ENCODE measurements around the gene AP4S1.
"Not testable (repeated sequence)": the region's sequence is repeated elsewhere in the genome, so short reads cannot be mapped to it uniquely, and the experiment has no call there.

AP4S1 gene

GRCh38 chr14:31004007-31004406, 21.4 kb upstream of the AP4S1 start:
- not testable (repeated sequence) for H3K9me3 ChIP-seq (ENCODE audit: control extremely low read depth in 1 of 5, control insufficient read depth in 4 of 5, insufficient read depth in 2 of 5, low read depth in 1 of 5, low read length in 4 of 5); H3K4me1 ChIP-seq (ENCODE audit: control extremely low read depth in 1 of 4, control insufficient read depth in 4 of 4, insufficient read depth in 4 of 4, low read length in 3 of 4); DNase-seq; H3K4me3 ChIP-seq (ENCODE audit: control insufficient read depth in 1 of 7, extremely low read depth in 1 of 7, insufficient read depth in 4 of 7, low read depth in 2 of 7, low read length in 6 of 7); H3K27ac ChIP-seq (ENCODE audit: insufficient read depth in 1 of 2, low read depth in 1 of 2, low read length in 2 of 2, poor library complexity in 1 of 2, severe bottlenecking in 2 of 2); H3K27me3 ChIP-seq (replicated peaks in 2 of 5; ENCODE audit: control insufficient read depth in 4 of 5, insufficient read depth in 5 of 5, low read length in 4 of 5)
- CTCF ChIA-PET: interaction anchor here (1.3 kb wide), 1 partner anchor 18 kb away, joined by 4 read pairs; no protein-coding TSS in a partner anchor
- POLR2A ChIA-PET: interaction anchor here (0.6 kb wide), 1 partner anchor 30 kb away, joined by 5 read pairs; no protein-coding TSS in a partner anchor
- WGBS (ENCODE audit: insufficient coverage): 98% methylated on average over 4 of the region's 6 CpGs
- peaks cover 3 to 19% (median 10%) of the 10 kb centered on the region in 4 experiments for H3K36me3 ChIP-seq (ENCODE audit: control insufficient read depth in 4 of 4, insufficient read depth in 4 of 4, low read length in 3 of 4)

GRCh38 chr14:31006703-31007102, 18.7 kb upstream of the AP4S1 start:
- H3K4me3 ChIP-seq (ENCODE audit: control insufficient read depth in 1 of 7, extremely low read depth in 1 of 7, insufficient read depth in 4 of 7, low read depth in 2 of 7, low read length in 6 of 7): no peak overlapping the region
- H3K27me3 ChIP-seq (replicated peaks in 2 of 5; ENCODE audit: control insufficient read depth in 4 of 5, insufficient read depth in 5 of 5, low read length in 4 of 5): no peaks in the 10 kb centered on the region
- no peaks in the 10 kb centered on the region for H3K9me3 ChIP-seq (ENCODE audit: control extremely low read depth in 1 of 5, control insufficient read depth in 4 of 5, insufficient read depth in 2 of 5, low read depth in 1 of 5, low read length in 4 of 5)
- DNase-seq: no peak
- no peak overlapping the region for H3K27ac ChIP-seq (ENCODE audit: insufficient read depth in 1 of 2, low read depth in 1 of 2, low read length in 2 of 2, poor library complexity in 1 of 2, severe bottlenecking in 2 of 2)
- no CpG with 5 or more reads among the region's 1 CpG for WGBS (ENCODE audit: insufficient coverage)
- ChIA-PET CTCF (no interaction called here), POLR2A (no interaction called here)
- peaks cover 2 to 21% (median 7%) of the 10 kb centered on the region in 4 experiments for H3K36me3 ChIP-seq (ENCODE audit: control insufficient read depth in 4 of 4, insufficient read depth in 4 of 4, low read length in 3 of 4)
- H3K4me1 ChIP-seq (ENCODE audit: control extremely low read depth in 1 of 4, control insufficient read depth in 4 of 4, insufficient read depth in 4 of 4, low read length in 3 of 4): no peaks in the 10 kb centered on the region

GRCh38 chr14:31009836-31010574, 15.4 kb upstream of the AP4S1 start:
- Histone ChIP-seq H3K36me3 (ENCODE audit: control insufficient read depth in 4 of 4, insufficient read depth in 4 of 4, low read length in 3 of 4) (peaks cover 2 to 23% (median 10%) of the 10 kb centered on the region in 4 experiments), H3K9me3 (ENCODE audit: control extremely low read depth in 1 of 5, control insufficient read depth in 4 of 5, insufficient read depth in 2 of 5, low read depth in 1 of 5, low read length in 4 of 5) (no peaks in the 10 kb centered on the region), H3K27ac (ENCODE audit: insufficient read depth in 1 of 2, low read depth in 1 of 2, low read length in 2 of 2, poor library complexity in 1 of 2, severe bottlenecking in 2 of 2) (no peak overlapping the region), H3K4me1 (ENCODE audit: control extremely low read depth in 1 of 4, control insufficient read depth in 4 of 4, insufficient read depth in 4 of 4, low read length in 3 of 4) (no peaks in the 10 kb centered on the region), H3K4me3 (ENCODE audit: control insufficient read depth in 1 of 7, extremely low read depth in 1 of 7, insufficient read depth in 4 of 7, low read depth in 2 of 7, low read length in 6 of 7) (no peak overlapping the region), H3K27me3 (replicated peaks in 2 of 5; ENCODE audit: control insufficient read depth in 4 of 5, insufficient read depth in 5 of 5, low read length in 4 of 5) (no peaks in the 10 kb centered on the region)
- ChIA-PET CTCF (interaction anchor here (1.0 kb wide), 1 partner anchor 29 kb away, joined by 3 read pairs; no protein-coding TSS in a partner anchor), POLR2A (interaction anchor here (0.6 kb wide), 1 partner anchor 33 kb away, joined by 6 read pairs; no protein-coding TSS in a partner anchor)
- no CpG with 5 or more reads among the region's 3 CpGs for WGBS (ENCODE audit: insufficient coverage)
- no peak for DNase-seq

GRCh38 chr14:31010935-31011334, 14.5 kb upstream of the AP4S1 start:
- H3K9me3 ChIP-seq (ENCODE audit: control extremely low read depth in 1 of 5, control insufficient read depth in 4 of 5, insufficient read depth in 2 of 5, low read depth in 1 of 5, low read length in 4 of 5): no peaks in the 10 kb centered on the region
- ChIA-PET POLR2A (no interaction called here), CTCF (no interaction called here)
- H3K36me3 ChIP-seq (ENCODE audit: control insufficient read depth in 4 of 4, insufficient read depth in 4 of 4, low read length in 3 of 4): peaks cover 0 to 23% (median 8%) of the 10 kb centered on the region in 4 experiments
- DNase-seq: no peak
- no peak overlapping the region for H3K27ac ChIP-seq (ENCODE audit: insufficient read depth in 1 of 2, low read depth in 1 of 2, low read length in 2 of 2, poor library complexity in 1 of 2, severe bottlenecking in 2 of 2)
- H3K4me1 ChIP-seq (ENCODE audit: control extremely low read depth in 1 of 4, control insufficient read depth in 4 of 4, insufficient read depth in 4 of 4, low read length in 3 of 4): no peaks in the 10 kb centered on the region
- no peaks in the 10 kb centered on the region for H3K27me3 ChIP-seq (replicated peaks in 2 of 5; ENCODE audit: control insufficient read depth in 4 of 5, insufficient read depth in 5 of 5, low read length in 4 of 5)
- H3K4me3 ChIP-seq (ENCODE audit: control insufficient read depth in 1 of 7, extremely low read depth in 1 of 7, insufficient read depth in 4 of 7, low read depth in 2 of 7, low read length in 6 of 7): no peak overlapping the region
- WGBS (ENCODE audit: insufficient coverage): 80% methylated on average over 2 of the region's 3 CpGs

GRCh38 chr14:31013841-31014240, 11.6 kb upstream of the AP4S1 start:
- WGBS (ENCODE audit: insufficient coverage): 100% methylated on average over 4 of the region's 4 CpGs
- POLR2A ChIA-PET: no interaction called here
- CTCF ChIA-PET: interaction anchor here (1.4 kb wide), 1 partner anchor 13 kb away, joined by 3 read pairs; the partner anchor contains the start of gene STRN3
- H3K27ac ChIP-seq (ENCODE audit: insufficient read depth in 1 of 2, low read depth in 1 of 2, low read length in 2 of 2, poor library complexity in 1 of 2, severe bottlenecking in 2 of 2): no peak overlapping the region
- H3K4me1 ChIP-seq (ENCODE audit: control extremely low read depth in 1 of 4, control insufficient read depth in 4 of 4, insufficient read depth in 4 of 4, low read length in 3 of 4): no peaks in the 10 kb centered on the region
- no peaks in the 10 kb centered on the region for H3K9me3 ChIP-seq (ENCODE audit: control extremely low read depth in 1 of 5, control insufficient read depth in 4 of 5, insufficient read depth in 2 of 5, low read depth in 1 of 5, low read length in 4 of 5)
- H3K36me3 ChIP-seq (ENCODE audit: control insufficient read depth in 4 of 4, insufficient read depth in 4 of 4, low read length in 3 of 4): peaks cover 0 to 17% (median 9%) of the 10 kb centered on the region in 4 experiments
- H3K27me3 ChIP-seq (replicated peaks in 2 of 5; ENCODE audit: control insufficient read depth in 4 of 5, insufficient read depth in 5 of 5, low read length in 4 of 5): no peaks in the 10 kb centered on the region
- no peak overlapping the region for H3K4me3 ChIP-seq (ENCODE audit: control insufficient read depth in 1 of 7, extremely low read depth in 1 of 7, insufficient read depth in 4 of 7, low read depth in 2 of 7, low read length in 6 of 7)
- DNase-seq: no peak

- peak in 2 of 3 donors; percentile 15 to 30 for DNase-seq
- H3K4me3 ChIP-seq (ENCODE audit: control insufficient read depth in 1 of 7, extremely low read depth in 1 of 7, insufficient read depth in 4 of 7, low read depth in 2 of 7, low read length in 6 of 7): no peak overlapping the region
- no peak overlapping the region for H3K27ac ChIP-seq (ENCODE audit: insufficient read depth in 1 of 2, low read depth in 1 of 2, low read length in 2 of 2, poor library complexity in 1 of 2, severe bottlenecking in 2 of 2)
- peaks cover 0 to under 1% (median 0%) of the 10 kb centered on the region in 4 experiments for H3K4me1 ChIP-seq (ENCODE audit: control extremely low read depth in 1 of 4, control insufficient read depth in 4 of 4, insufficient read depth in 4 of 4, low read length in 3 of 4)
- POLR2A ChIA-PET: no interaction called here
- no peaks in the 10 kb centered on the region for H3K27me3 ChIP-seq (replicated peaks in 2 of 5; ENCODE audit: control insufficient read depth in 4 of 5, insufficient read depth in 5 of 5, low read length in 4 of 5)
- H3K36me3 ChIP-seq (ENCODE audit: control insufficient read depth in 4 of 4, insufficient read depth in 4 of 4, low read length in 3 of 4): peaks cover 4 to 25% (median 11%) of the 10 kb centered on the region in 4 experiments
- WGBS (ENCODE audit: insufficient coverage): 98% methylated on average over 6 of the region's 6 CpGs
- CTCF ChIA-PET: interaction anchor here (1.0 kb wide), 1 partner anchor 9 kb away, joined by 3 read pairs; no protein-coding TSS in a partner anchor
- no peaks in the 10 kb centered on the region for H3K9me3 ChIP-seq (ENCODE audit: control extremely low read depth in 1 of 5, control insufficient read depth in 4 of 5, insufficient read depth in 2 of 5, low read depth in 1 of 5, low read length in 4 of 5)
Observed at GRCh38 chr14:31018057-31018645, 7.3 kb upstream of the AP4S1 start.
